ENCODE results near the gene PON1.

PON1 gene

GRCh38 chr7:95316588-95316987, 7.7 kb downstream of the PON1 start:
- DNase-seq: no peak

- no peak for DNase-seq
These were observed 11.8 kb downstream of the PON1 start for GRCh38 chr7:95312561-95312960.

GRCh38 chr7:95311389-95311788, 12.9 kb downstream of the PON1 start:
- DNase-seq: no peak

- DNase-seq: no peak
These were observed 14.4 kb downstream of the PON1 start for GRCh38 chr7:95309951-95310350.

- no peak for DNase-seq
These were observed 19.3 kb downstream of the PON1 start for GRCh38 chr7:95304990-95305389.

GRCh38 chr7:95303013-95303905, 21.1 kb downstream of the PON1 start:
- no peak for DNase-seq

- DNase-seq: no peak
These were observed 26.2 kb downstream of the PON1 start for GRCh38 chr7:95298091-95298490.

- no peak for DNase-seq
These were observed 27.3 kb downstream of the PON1 start for GRCh38 chr7:95297041-95297440.

- DNase-seq: no peak
These were observed 27.9 kb downstream of the PON1 start for GRCh38 chr7:95296456-95296855.

- no peak for DNase-seq
These were observed 28.9 kb downstream of the PON1 start for GRCh38 chr7:95295397-95295796.

- DNase-seq: no peak
These were observed 34.0 kb downstream of the PON1 start for GRCh38 chr7:95290166-95290830.

GRCh38 chr7:95286096-95286495, 38.2 kb downstream of the PON1 start:
- no peak for DNase-seq

- DNase-seq: no peak
These were observed 44.9 kb downstream of the PON1 start for GRCh38 chr7:95279417-95279816.

- no peak for DNase-seq
These were observed 48.2 kb downstream of the PON1 start for GRCh38 chr7:95276114-95276513.

- DNase-seq: no peak
These were observed 54.7 kb downstream of the PON1 start for GRCh38 chr7:95269640-95270039.

GRCh38 chr7:95267754-95268153, 56.6 kb downstream of the PON1 start:
- no peak for DNase-seq

GRCh38 chr7:95265634-95266033, 58.7 kb downstream of the PON1 start:
- DNase-seq: no peak

GRCh38 chr7:95264363-95264891, 59.9 kb downstream of the PON1 start:
- no peak for DNase-seq

- DNase-seq: no peak
These were observed 60.5 kb downstream of the PON1 start for GRCh38 chr7:95263785-95264362.

- no peak for DNase-seq
These were observed 61.5 kb downstream of the PON1 start for GRCh38 chr7:95262875-95263274.

- DNase-seq: no peak
These were observed 62.4 kb downstream of the PON1 start for GRCh38 chr7:95261895-95262415.

- DNase-seq: no peak
These were observed 68.6 kb downstream of the PON1 start for GRCh38 chr7:95255691-95256090.

- no peak for DNase-seq
These were observed 70.3 kb downstream of the PON1 start for GRCh38 chr7:95253986-95254385.

- DNase-seq: no peak
These were observed 72.4 kb downstream of the PON1 start for GRCh38 chr7:95251966-95252365.

Data from DMS79 treated with DMSO at 0.1 percent for 48 hours (cell line).